ENCODE results near the gene TUBGCP6. TPM values are rescaled to one million over a fixed set of nuclear protein-coding genes. Genes with fewer than 3 reads are reported as not detected.

The TUBGCP6 gene
- total RNA-seq, 1 donor from 2014 or later = 16.9 TPM

GRCh38 chr22:50221410-50222300 lies 23.2 kb downstream of the TUBGCP6 start:
- H4K20me1 ChIP-seq (ENCODE audit: low read depth) = no peaks in the 10 kb centered on the region
- H3K9me3 ChIP-seq (ENCODE audit: low read depth) = no peaks in the 10 kb centered on the region
- Mint-ChIP-seq H3K27ac (no peak overlapping the region), H3K27me3 (ENCODE audit: insufficient read depth, low read depth) (peaks cover 8% of the 10 kb centered on the region), H3K9me3 (no peaks in the 10 kb centered on the region), H3K4me1 (no peaks in the 10 kb centered on the region), H3K36me3 (peaks cover 5% of the 10 kb centered on the region), H3K4me3 (no peak overlapping the region)
- no peaks in the 10 kb centered on the region for H3K79me2 ChIP-seq (ENCODE audit: low read depth)
- no peaks in the 10 kb centered on the region for H3K36me3 ChIP-seq
- no peak overlapping the region for H3K4me3 ChIP-seq
- H3K9ac ChIP-seq = no peak overlapping the region
- no peaks in the 10 kb centered on the region for H3K4me1 ChIP-seq
- no peaks in the 10 kb centered on the region for H3K27me3 ChIP-seq
- H3F3A ChIP-seq (ENCODE audit: low read depth) = no peaks in the 10 kb centered on the region
- no peak for TF ChIP-seq CTCF (IDR thresholded peaks at IDR 0.05)
- no peak for TF ChIP-seq EZH2phosphoT487 (IDR thresholded peaks at IDR 0.05)
- TF ChIP-seq EZH2 (IDR thresholded peaks at IDR 0.05) = no peak
- no peak overlapping the region for H3K4me2 ChIP-seq
- DNase-seq (ENCODE audit: low spot score) = no peak
- no peak overlapping the region for H3K27ac ChIP-seq
- H2AFZ ChIP-seq (replicated peaks) = no peak overlapping the region

GRCh38 chr22:50220603-50221409 lies 24.0 kb downstream of the TUBGCP6 start:
- Histone ChIP-seq H4K20me1 (ENCODE audit: low read depth) (no peaks in the 10 kb centered on the region), H3K4me1 (no peaks in the 10 kb centered on the region), H3K4me3 (no peak overlapping the region), H3F3A (ENCODE audit: low read depth) (no peaks in the 10 kb centered on the region), H3K27ac (no peak overlapping the region), H3K36me3 (no peaks in the 10 kb centered on the region), H2AFZ (replicated peaks) (no peak overlapping the region), H3K9me3 (ENCODE audit: low read depth) (no peaks in the 10 kb centered on the region), H3K79me2 (ENCODE audit: low read depth) (no peaks in the 10 kb centered on the region), H3K4me2 (no peak overlapping the region), H3K27me3 (no peaks in the 10 kb centered on the region), H3K9ac (no peak overlapping the region)
- H3K4me1 Mint-ChIP-seq = no peaks in the 10 kb centered on the region
- H3K36me3 Mint-ChIP-seq = peaks cover 9% of the 10 kb centered on the region
- H3K27ac Mint-ChIP-seq = no peak overlapping the region
- TF ChIP-seq EZH2 (IDR thresholded peaks at IDR 0.05) (no peak), EZH2phosphoT487 (IDR thresholded peaks at IDR 0.05) (no peak), CTCF (IDR thresholded peaks at IDR 0.05) (no peak)
- no peak overlapping the region for H3K4me3 Mint-ChIP-seq
- no peaks in the 10 kb centered on the region for H3K9me3 Mint-ChIP-seq
- DNase-seq (ENCODE audit: low spot score) = no peak
- peaks cover 8% of the 10 kb centered on the region for H3K27me3 Mint-ChIP-seq (ENCODE audit: insufficient read depth, low read depth)

GRCh38 chr22:50219800-50220602 lies 24.8 kb downstream of the TUBGCP6 start:
- no peak for DNase-seq (ENCODE audit: low spot score)
- Mint-ChIP-seq H3K4me3 (no peak overlapping the region), H3K4me1 (no peaks in the 10 kb centered on the region), H3K27me3 (ENCODE audit: insufficient read depth, low read depth) (peaks cover 8% of the 10 kb centered on the region), H3K36me3 (peaks cover 10% of the 10 kb centered on the region), H3K27ac (no peak overlapping the region), H3K9me3 (no peaks in the 10 kb centered on the region)
- H3K79me2 ChIP-seq (ENCODE audit: low read depth) = no peaks in the 10 kb centered on the region
- H3K27me3 ChIP-seq = no peaks in the 10 kb centered on the region
- H3K4me3 ChIP-seq = no peak overlapping the region
- H3K9ac ChIP-seq = no peak overlapping the region
- H2AFZ ChIP-seq (replicated peaks) = no peak overlapping the region
- H3F3A ChIP-seq (ENCODE audit: low read depth) = no peaks in the 10 kb centered on the region
- H4K20me1 ChIP-seq (ENCODE audit: low read depth) = no peaks in the 10 kb centered on the region
- no peaks in the 10 kb centered on the region for H3K9me3 ChIP-seq (ENCODE audit: low read depth)
- no peak overlapping the region for H3K27ac ChIP-seq
- no peaks in the 10 kb centered on the region for H3K4me1 ChIP-seq
- no peak for TF ChIP-seq EZH2phosphoT487 (IDR thresholded peaks at IDR 0.05)
- no peak for TF ChIP-seq EZH2 (IDR thresholded peaks at IDR 0.05)
- TF ChIP-seq CTCF (IDR thresholded peaks at IDR 0.05) = no peak
- H3K4me2 ChIP-seq = no peak overlapping the region
- no peaks in the 10 kb centered on the region for H3K36me3 ChIP-seq

All from neural progenitor cell (in vitro differentiated cells).